ENCODE measurements around the gene FOLR1.

DNA sequence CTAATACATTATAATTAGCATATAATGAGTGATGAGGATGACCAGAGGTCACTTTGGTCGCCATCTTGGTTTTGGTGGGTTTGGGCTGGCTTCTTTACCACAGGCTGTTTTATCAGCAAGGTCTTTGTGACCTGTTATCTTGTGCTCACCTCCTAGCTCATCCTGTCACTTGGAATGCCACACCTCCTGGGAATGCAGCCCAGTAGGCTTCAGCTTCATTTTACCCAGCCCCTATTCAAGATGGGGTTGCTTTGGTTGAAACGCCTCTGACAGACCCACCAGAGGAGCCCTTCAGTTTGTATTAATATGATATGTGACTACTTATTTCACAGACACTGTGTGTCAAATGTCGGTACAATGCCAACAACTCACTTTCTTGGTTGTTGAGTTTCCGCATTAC, 36.2 kb upstream of the FOLR1 start:
- TF ChIP-seq, protein P1, sequence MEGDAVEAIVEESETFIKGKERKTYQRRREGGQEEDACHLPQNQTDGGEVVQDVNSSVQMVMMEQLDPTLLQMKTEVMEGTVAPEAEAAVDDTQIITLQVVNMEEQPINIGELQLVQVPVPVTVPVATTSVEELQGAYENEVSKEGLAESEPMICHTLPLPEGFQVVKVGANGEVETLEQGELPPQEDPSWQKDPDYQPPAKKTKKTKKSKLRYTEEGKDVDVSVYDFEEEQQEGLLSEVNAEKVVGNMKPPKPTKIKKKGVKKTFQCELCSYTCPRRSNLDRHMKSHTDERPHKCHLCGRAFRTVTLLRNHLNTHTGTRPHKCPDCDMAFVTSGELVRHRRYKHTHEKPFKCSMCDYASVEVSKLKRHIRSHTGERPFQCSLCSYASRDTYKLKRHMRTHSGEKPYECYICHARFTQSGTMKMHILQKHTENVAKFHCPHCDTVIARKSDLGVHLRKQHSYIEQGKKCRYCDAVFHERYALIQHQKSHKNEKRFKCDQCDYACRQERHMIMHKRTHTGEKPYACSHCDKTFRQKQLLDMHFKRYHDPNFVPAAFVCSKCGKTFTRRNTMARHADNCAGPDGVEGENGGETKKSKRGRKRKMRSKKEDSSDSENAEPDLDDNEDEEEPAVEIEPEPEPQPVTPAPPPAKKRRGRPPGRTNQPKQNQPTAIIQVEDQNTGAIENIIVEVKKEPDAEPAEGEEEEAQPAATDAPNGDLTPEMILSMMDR (IDR thresholded peaks at IDR 0.05; ENCODE audit: low read depth, low read length): no peak
- no peak for TF ChIP-seq POLR2A (IDR thresholded peaks at IDR 0.05; ENCODE audit: extremely low read depth, insufficient read length)

Measured in NB4 (cell line).